Testis (tissue), 2 donors: ENCODE data around the gene ANKRD13D.

Experiments
- CTCF ChIP-seq, 3 experiments: fragments of 450-650 bp in 2 of 3; fragments of 200-600 bp in 1 of 3; sonication (generic) in 1 of 3; IDR thresholded peaks; one replicate each; pipeline ENCODE4 v1.5.1; 2016 to 2019; ENCODE audit warnings: antibody characterized with exemption in 3 of 3, mild to moderate bottlenecking in 2 of 3, moderate library complexity in 1 of 3
- POLR2A ChIP-seq: fragments of 450-650 bp; IDR thresholded peaks from one replicate; pipeline ENCODE4 v1.6.1; 2017; ENCODE audit warnings: antibody characterized with exemption, mild to moderate bottlenecking, moderate library complexity

GRCh38 chr11:67345920-67346819 is 57.1 kb downstream of the ANKRD13D start:
- peak; percentile 27 to 45 (median 41) for TF ChIP-seq CTCF (IDR thresholded peaks at IDR 0.05)
- TF ChIP-seq POLR2A = no peak
